GM12878 (cell line): ENCODE results near the gene TXNRD1. TPM values are rescaled to one million over a fixed set of nuclear protein-coding genes. Genes with fewer than 3 reads are reported as not detected.

Experiments used
- ATAC-seq: fragments of 200-7000 bp; cut with Tn5 transposase; 3 replicates; pipeline ENCODE4 v1.9.1; 2020; ENCODE audit warnings: mild to moderate bottlenecking, moderate library complexity
- BruUV-seq: library from RNA; stranded (reverse); fragments of 400-500 nt; replicated peaks from 2 replicates; lab custom pipeline; 2021; lab: Mats Ljungman, UMichigan
- CTCF ChIA-PET: fragments of 300-600 bp; sonication (Branson Sonifier 250); formaldehyde crosslinking; extraction: SDS; loops from one replicate; lab custom pipeline; 2021; ENCODE audit warnings: inconsistent platforms; lab: Yijun Ruan, JAX
- POLR2A ChIA-PET: fragments of 350-600 bp; formaldehyde crosslinking; extraction: SDS; loops from one replicate; lab custom pipeline; 2021; ENCODE audit warnings: inconsistent platforms; lab: Charles Lee
- RAD21 ChIA-PET: fragments of 300-600 bp; sonication (Branson Sonifier 250); formaldehyde crosslinking; loops from one replicate; lab custom pipeline; 2023; ENCODE audit warnings: antibody characterized with exemption; ENCODE audit not compliant: unreplicated experiment; lab: Charles Lee
- SMC1A ChIA-PET: fragments of 300-600 bp; sonication (Branson Sonifier 250); formaldehyde crosslinking; loops from one replicate; lab custom pipeline; 2023; ENCODE audit not compliant: unreplicated experiment, uncharacterized antibody; lab: Charles Lee
- DNase-seq: peaks from one replicate; pipeline ENCODE4 v3.0.0-alpha.2; 2011; ENCODE audit warnings: low read depth, low spot score
- FAIRE-seq: peaks from 3 replicates; lab custom pipeline; 2011; peaks lifted over from hg19 to GRCh38; lab: Jason Lieb, UNC
- H2AFZ ChIP-seq: 2 replicates; pipeline ENCODE4 v1.6.0; 2011; ENCODE audit warnings: low read depth, low read length, control low read depth; ENCODE audit not compliant: control insufficient read depth
- H3K27ac ChIP-seq: 2 replicates; pipeline ENCODE4 v1.5.1; 2011; ENCODE audit warnings: control low read depth; ENCODE audit not compliant: control insufficient read depth, insufficient read depth
- H3K27me3 ChIP-seq, 2 experiments: replicated peaks in 1 of 2; 2 replicates each; pipeline versions ENCODE4 v1.6.0 to v1.6.1; 2011; ENCODE audit warnings: low read length in 1 of 2; ENCODE audit not compliant: control insufficient read depth in 2 of 2, insufficient read depth in 2 of 2
- H3K36me3 ChIP-seq, 2 experiments: 2 replicates each; pipeline ENCODE4 v1.5.1; 2011; ENCODE audit warnings: low read length in 1 of 2; ENCODE audit not compliant: control insufficient read depth in 2 of 2, insufficient read depth in 2 of 2
- H3K4me1 ChIP-seq: 2 replicates; pipeline ENCODE4 v1.6.1; 2011; ENCODE audit warnings: mild to moderate bottlenecking, low read length, moderate library complexity, mixed read lengths; ENCODE audit not compliant: control insufficient read depth, insufficient read depth
- H3K4me2 ChIP-seq: 2 replicates; pipeline ENCODE4 v1.6.0; 2011; ENCODE audit warnings: control low read depth; ENCODE audit not compliant: control insufficient read depth, insufficient read depth
- H3K4me3 ChIP-seq: fragments of 200-600 bp; sonication (generic); 2 replicates; pipeline ENCODE4 v1.5.1; 2016
- H3K79me2 ChIP-seq: 2 replicates; pipeline ENCODE4 v1.6.0; 2011; ENCODE audit warnings: low read length; ENCODE audit not compliant: control insufficient read depth, insufficient read depth
- H3K9ac ChIP-seq: 2 replicates; pipeline ENCODE4 v1.8.0; 2011; ENCODE audit warnings: low read length, control low read depth, mixed read lengths; ENCODE audit not compliant: control insufficient read depth, insufficient read depth
- H3K9me3 ChIP-seq: replicated peaks from 3 replicates; pipeline ENCODE4 v1.5.1; 2011; ENCODE audit warnings: mild to moderate bottlenecking, low read length; ENCODE audit not compliant: control insufficient read depth, insufficient read depth
- H4K20me1 ChIP-seq: 2 replicates; pipeline ENCODE4 v1.6.0; 2011; ENCODE audit not compliant: control insufficient read depth, insufficient read depth
- CHD2 ChIP-seq: IDR thresholded peaks from 2 replicates; pipeline ENCODE4 v1.6.1; 2011; ENCODE audit warnings: low read depth, low read length, improper control_type of control experiment, borderline replicate concordance
- ZNF687 ChIP-seq: fragments of 450-650 bp; IDR thresholded peaks from 2 replicates; pipeline ENCODE4 v1.6.1; 2017; ENCODE audit warnings: mild to moderate bottlenecking, moderate library complexity
- in situ Hi-C: fragments of 300-500 bp; cut with MboI; formaldehyde crosslinking; loops from 9 replicates; pipeline ENCODE4 v1.14.3; 2018; ENCODE audit warnings: mixed read lengths
- intact Hi-C: fragments of 100-400 bp; cut with micrococcal nuclease; formaldehyde crosslinking; loops from one replicate; pipeline ENCODE4 v1.14.2; 2022; ENCODE audit not compliant: unreplicated experiment
- polyA plus RNA-seq, 11 experiments: library from polyadenylated mRNA; depleted of rRNA in 4 of 11; unstranded in 6 of 11; stranded (reverse) in 5 of 11; fragments of >200 nt; fragmentation: Nextera tagmentation in 4 of 11; fragmentation: Illumina TruSeq in 1 of 11; extraction: Ambion mirVana in 4 of 11; extraction: Trizol in 1 of 11; gene quantifications; 1 replicate in 1 of 11; 2 replicates in 10 of 11; pipeline versions ENCODE4 v1.2.1 to v1.2.3, GENCODE V29; 2011 to 2016; ENCODE audit warnings: inconsistent platforms in 2 of 11, missing spikeins in 2 of 11, low read depth in 1 of 11
- total RNA-seq, 4 experiments: library from RNA; depleted of rRNA in 3 of 4; stranded (reverse); fragments of >200 nt in 3 of 4; fragmentation: Illumina TruSeq in 1 of 4; extraction: Trizol in 1 of 4; gene quantifications; 2 replicates each; pipeline versions ENCODE4 v1.2.1 to v1.2.3, GENCODE V29; 2013 to 2021

Gene TXNRD1
- total and polyA plus RNA-seq, 10 of the 15 experiments (the other 5 are each of a cell fraction or from before 2014, with no cell fraction given): 52.6 to 84.6 (median 67.8) TPM

- Histone ChIP-seq H3K27me3 (no peaks in the 10 kb centered on the region), H3K79me2 (peaks cover 53% of the 10 kb centered on the region), H3K4me2 (no peak overlapping the region), H3K27ac (no peak overlapping the region), H3K4me3 (no peak overlapping the region), H2AFZ (no peak overlapping the region), H3K9ac (no peak overlapping the region), H3K36me3 (peaks cover 0 to 5% of the 10 kb centered on the region in 2 experiments; a peak in 1 of 4 replicates), H4K20me1 (no peaks in the 10 kb centered on the region), H3K4me1 (peaks cover 9% of the 10 kb centered on the region)
- ATAC-seq (no peak), DNase-seq (no peak), FAIRE-seq (no peak)
- ChIA-PET POLR2A (interaction anchor here (0.8 kb wide), 1 partner anchor 18 kb away, joined by 3 read pairs; no protein-coding TSS in a partner anchor), RAD21 (no interaction called here), SMC1A (interaction anchor here (1.4 to 1.5 kb wide), 2 partner anchors 11 to 20 kb away, joined by 5 to 10 read pairs; no protein-coding TSS in a partner anchor)
- no TSS peak for BruUV-seq
- intact Hi-C loops: no loop called here
- no peak for TF ChIP-seq ZNF687
- TF ChIP-seq CHD2: no peak
- TF ChIP-seq, all 136 proteins: peak for 0
- in situ Hi-C loops: no loop called here
- no peaks in the 10 kb centered on the region; the same call in 2 of the 3 replicates for H3K9me3 ChIP-seq
- CTCF ChIA-PET: interaction anchor here (0.9 kb wide), 1 partner anchor 51 kb away, joined by 3 read pairs; no protein-coding TSS in a partner anchor
Observed at GRCh38 chr12:104307655-104308000, 92.0 kb downstream of the TXNRD1 start.
